KG1 (cell line): ENCODE data around the gene MROH8.

Source experiments
- DNase-seq: peaks from one replicate; lab custom pipeline; 2025; lab: John Stamatoyannopoulos, UW

MROH8 gene

DNA sequence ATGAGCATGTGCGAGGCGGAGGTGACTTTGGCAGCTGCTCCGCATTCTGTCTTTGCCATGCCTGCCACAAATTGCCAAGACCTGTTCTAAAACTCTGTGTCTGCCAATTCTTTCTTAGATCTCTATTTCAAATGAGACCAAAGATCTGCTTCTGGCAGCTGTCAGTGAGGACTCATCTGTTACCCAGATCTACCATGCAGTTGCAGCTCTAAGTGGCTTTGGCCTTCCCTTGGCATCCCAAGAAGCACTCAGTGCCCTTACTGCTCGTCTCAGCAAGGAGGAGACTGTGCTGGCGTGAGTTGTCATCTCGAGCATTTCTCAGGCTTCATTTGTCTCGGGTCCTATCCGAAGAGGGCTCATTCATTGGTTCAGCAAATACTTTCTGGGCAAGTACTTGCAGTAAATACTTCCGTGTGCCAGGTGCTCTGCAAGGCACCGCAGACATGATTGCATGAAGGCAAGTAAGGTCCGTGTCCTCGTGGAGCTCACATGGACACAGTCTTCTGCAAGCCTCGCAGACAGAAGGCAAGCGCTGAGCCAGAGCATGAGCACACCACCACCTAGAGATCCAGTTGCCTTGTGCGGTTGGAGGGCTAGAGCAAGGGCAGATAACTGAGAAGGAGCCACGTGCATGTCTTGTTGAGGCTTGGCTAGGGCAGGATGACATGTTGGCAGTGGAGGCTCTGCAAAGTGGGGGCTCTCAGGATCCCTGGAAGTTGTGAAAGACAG lies 19.7 kb upstream of the MROH8 start:
- no peak for DNase-seq

- DNase-seq: no peak
These were observed 15.5 kb upstream of the MROH8 start for GRCh38 chr20:37194621-37195417.

DNA sequence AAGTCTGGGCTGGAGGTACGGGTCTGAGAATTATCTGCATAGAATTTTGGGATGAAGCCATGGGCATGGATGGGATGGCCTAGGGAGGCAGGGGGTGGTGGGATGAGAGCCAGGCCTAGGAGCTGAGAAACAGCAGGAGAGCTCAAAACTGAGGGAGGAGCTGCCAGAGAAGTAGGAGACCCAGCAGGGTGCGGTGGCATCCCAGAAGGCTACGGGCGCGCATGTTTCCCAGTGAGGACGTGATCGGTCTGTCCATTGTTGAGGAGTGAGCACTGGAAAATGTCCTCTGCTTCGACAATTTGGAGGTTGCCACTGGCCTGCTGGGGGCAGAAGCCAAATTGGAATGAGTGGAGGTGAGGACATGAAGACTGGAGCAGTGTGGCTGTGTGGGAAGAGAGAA lies 14.5 kb upstream of the MROH8 start:
- DNase-seq: no peak

GRCh38 chr20:37193226-37193625 lies 13.9 kb upstream of the MROH8 start:
- no peak for DNase-seq

GRCh38 chr20:37192137-37192854 lies 12.9 kb upstream of the MROH8 start:
- DNase-seq: no peak

DNA sequence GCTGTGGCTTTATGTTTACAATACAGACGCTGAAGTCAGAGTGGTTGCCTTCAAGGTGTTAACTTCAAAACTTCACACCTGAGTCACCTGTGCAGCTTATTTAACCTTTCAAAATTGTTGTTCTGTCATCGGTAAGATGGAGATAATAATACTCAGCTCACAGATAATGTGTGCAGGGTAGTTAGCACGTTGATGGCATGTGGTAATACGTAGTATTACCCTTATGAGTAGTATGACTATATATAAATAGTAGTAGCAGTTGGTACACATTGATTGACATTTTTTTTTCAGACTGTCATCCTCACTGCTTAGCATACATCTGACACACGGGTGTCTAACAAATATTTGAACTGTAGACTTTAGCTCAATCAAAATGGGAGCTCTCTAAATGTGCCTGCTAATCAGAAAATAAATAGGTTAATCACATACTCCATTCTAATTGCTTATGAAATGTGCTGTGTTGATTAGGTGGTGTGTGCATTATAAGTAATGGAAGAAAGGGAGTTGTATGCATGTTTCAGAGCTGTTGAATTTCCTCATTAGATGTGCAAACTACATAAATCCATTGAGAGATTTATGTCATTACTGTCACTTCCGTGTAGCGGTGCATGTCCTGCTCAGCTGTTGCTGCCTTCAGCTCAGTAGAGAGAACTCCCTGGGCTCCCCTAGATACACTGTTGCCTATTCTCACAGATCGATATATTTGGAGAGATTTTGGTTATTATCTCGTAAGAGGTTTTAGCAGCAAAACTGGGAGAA lies 11.2 kb upstream of the MROH8 start:
- DNase-seq: no peak

GRCh38 chr20:37189416-37190016 lies 10.2 kb upstream of the MROH8 start:
- DNase-seq: no peak

DNA sequence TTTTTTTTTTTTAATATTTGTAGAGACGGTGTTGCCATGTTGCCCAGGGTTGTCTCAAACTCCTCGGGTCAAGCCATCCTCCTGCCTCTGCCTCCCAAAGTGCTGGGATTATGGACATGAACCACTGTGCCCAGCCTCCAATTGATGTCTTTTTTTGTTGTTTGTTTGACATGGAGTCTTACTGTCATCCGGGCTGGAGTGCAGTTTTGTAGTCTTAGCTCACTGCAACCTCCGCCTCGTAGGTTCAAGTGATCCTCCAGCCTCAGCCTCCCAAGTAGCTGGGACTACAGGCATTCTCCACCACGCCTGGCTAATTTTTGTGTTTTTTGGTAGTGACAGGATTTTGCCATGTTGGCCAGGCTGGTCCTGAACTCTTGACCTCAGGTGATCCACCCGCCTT lies 9.4 kb upstream of the MROH8 start:
- DNase-seq: no peak

DNA sequence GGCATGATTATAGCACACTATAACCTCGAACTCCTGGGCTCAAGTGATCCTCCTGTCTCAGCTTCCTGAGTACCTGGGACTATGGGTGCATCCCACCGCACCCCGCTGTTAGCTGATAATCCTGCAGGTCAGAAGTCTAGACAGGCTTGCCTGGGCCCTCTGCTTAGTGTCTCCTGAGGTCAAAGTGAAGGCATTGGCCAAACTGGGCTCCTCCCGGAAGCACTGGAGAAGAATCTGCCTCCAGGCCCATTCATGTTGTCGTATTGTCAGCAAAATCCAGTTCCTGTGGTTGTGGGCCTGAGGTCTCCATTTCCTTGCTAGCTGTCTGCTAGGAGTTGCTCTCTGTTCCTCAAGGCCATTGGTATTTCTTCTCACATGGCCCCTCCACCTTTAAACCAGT lies 6.3 kb upstream of the MROH8 start:
- no peak for DNase-seq

- no peak for DNase-seq
These were observed 556 bp upstream of the MROH8 start for GRCh38 chr20:37179683-37180524.

GRCh38 chr20:37172836-37173235 lies 6.5 kb downstream of the MROH8 start:
- no peak for DNase-seq

GRCh38 chr20:37166867-37167266 lies 12.5 kb downstream of the MROH8 start:
- no peak for DNase-seq

- no peak for DNase-seq
These were observed 14.3 kb downstream of the MROH8 start for GRCh38 chr20:37165031-37165430.

- no peak for DNase-seq
These were observed 15.4 kb downstream of the MROH8 start for GRCh38 chr20:37163832-37164554.

GRCh38 chr20:37162646-37163045 lies 16.7 kb downstream of the MROH8 start:
- DNase-seq: no peak

- DNase-seq: no peak
These were observed 17.4 kb downstream of the MROH8 start for GRCh38 chr20:37161830-37162549.

- no peak for DNase-seq
These were observed 18.7 kb downstream of the MROH8 start for GRCh38 chr20:37160683-37161082.

DNA sequence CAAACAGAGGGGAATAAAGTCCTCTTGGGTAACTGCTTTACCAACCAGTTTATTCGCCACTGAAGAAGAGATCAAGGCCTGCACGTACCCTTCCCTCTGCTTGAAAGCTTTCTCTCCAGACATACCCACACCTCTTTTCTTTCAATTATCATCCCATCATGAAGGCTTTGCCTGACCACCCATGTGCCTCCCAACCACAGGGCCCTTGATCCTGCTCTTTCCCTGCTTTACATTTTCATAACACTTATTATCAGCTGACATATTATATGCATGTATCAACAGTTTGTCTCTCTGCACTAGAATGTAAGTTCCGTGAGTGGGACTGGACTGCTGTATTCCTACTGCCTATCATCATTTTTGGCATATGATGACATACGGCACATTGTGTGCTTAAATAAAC lies 21.1 kb downstream of the MROH8 start:
- DNase-seq: no peak

DNA sequence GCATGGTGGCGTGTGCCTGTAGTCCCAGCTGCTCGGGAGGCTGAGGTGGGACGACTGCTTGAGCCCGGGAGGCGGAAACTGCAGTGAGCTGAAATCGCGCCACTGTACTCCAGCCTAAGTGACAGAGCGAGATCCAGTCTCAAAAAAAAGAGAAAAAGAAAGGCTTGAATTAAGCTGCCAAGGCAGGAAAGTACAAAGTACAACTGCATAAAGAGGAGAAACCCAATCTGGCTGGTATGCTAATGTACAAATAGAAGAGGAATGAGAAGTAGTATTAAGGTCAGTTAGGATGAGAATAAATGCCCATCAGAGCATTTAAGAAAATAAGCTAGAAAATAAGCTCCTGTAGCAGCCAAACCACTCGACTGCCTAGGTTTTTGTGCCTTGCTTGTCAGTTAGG lies 23.4 kb downstream of the MROH8 start:
- DNase-seq: no peak
